ENCODE measurements around the gene POLR2A. TPM values are rescaled to one million over a fixed set of nuclear protein-coding genes. Genes with fewer than 3 reads are reported as not detected.
"Not testable (repeated sequence)": the region's sequence is repeated elsewhere in the genome, so short reads cannot be mapped to it uniquely, and the experiment has no call there.

Gene POLR2A
- total RNA-seq, 2 donors from 2014 or later, result 79.7 to 217 TPM

DNA sequence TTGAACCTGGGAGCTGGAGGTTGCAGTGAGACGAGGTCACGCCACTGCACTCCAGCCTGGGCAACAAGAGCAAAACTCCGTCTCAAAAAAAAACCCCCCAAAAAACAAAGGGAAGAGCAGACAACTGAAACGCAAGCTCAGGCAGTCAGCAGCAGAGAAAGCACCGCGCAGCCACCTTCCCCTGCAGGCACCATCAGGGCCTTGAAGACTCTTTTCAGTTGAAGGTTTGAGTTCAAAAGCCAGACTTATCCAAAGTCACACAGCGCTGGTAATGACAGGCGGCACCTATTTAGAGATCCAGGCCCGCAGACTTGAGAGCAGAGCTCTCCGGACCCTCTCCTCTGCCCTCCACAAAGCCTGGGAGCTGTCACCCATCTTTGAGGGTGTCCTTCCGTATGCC lies 15.9 kb upstream of the POLR2A start:
- intact Hi-C loops (cut with DNase I), result no loop called here
- Histone ChIP-seq H3K9me3 (no peaks in the 10 kb centered on the region), H3K27me3 (replicated peaks; ENCODE audit: insufficient read depth) (no peaks in the 10 kb centered on the region), H3K4me3 (no peak overlapping the region), H3K27ac (peak overlapping the region in 1 of 2 donors; percentile 33), H3K4me1 (replicated peaks) (no peaks in the 10 kb centered on the region), H3K36me3 (peaks cover 4 to 5% of the 10 kb centered on the region in 2 donors)
- TF ChIP-seq POLR2A (IDR thresholded peaks at IDR 0.05) (no peak), POLR2AphosphoS5 (IDR thresholded peaks at IDR 0.05) (no peak)
- TF ChIP-seq, protein P1, sequence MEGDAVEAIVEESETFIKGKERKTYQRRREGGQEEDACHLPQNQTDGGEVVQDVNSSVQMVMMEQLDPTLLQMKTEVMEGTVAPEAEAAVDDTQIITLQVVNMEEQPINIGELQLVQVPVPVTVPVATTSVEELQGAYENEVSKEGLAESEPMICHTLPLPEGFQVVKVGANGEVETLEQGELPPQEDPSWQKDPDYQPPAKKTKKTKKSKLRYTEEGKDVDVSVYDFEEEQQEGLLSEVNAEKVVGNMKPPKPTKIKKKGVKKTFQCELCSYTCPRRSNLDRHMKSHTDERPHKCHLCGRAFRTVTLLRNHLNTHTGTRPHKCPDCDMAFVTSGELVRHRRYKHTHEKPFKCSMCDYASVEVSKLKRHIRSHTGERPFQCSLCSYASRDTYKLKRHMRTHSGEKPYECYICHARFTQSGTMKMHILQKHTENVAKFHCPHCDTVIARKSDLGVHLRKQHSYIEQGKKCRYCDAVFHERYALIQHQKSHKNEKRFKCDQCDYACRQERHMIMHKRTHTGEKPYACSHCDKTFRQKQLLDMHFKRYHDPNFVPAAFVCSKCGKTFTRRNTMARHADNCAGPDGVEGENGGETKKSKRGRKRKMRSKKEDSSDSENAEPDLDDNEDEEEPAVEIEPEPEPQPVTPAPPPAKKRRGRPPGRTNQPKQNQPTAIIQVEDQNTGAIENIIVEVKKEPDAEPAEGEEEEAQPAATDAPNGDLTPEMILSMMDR (IDR thresholded peaks at IDR 0.05), result no peak
- WGBS, result 92% methylated on average over 11 of the region's 11 CpGs
- no peak for DNase-seq (ENCODE audit: low spot score)

DNA sequence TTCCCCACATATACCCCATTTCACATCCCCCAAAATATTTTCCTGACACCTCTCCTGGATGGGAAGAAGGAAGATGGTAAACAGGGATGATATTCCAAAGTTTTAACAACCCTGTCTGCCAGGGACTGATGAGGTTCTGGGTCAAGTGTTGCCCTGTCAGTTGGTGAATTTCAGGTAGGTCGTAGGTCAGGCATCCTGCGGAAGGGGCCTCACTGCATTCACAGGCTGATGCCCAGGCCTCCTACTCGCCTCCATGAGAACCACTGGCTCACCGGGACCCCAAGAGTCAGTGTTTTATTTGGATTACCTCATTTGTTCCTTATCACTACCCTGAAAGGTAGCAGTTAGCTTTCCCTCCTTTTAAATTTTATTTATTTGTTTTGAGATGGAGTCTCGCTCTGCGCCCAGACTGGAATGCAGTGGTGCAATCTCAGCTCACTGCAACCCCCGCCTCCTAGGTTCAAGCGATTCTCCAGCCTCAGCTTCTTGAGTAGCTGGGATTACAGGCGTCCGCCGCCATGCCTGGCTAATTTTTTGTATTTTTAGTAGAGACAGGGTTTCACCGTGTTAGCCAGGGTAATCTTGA lies 15.3 kb upstream of the POLR2A start:
- WGBS, result 45% methylated on average over 12 of the region's 12 CpGs
- intact Hi-C loops (cut with DNase I), result no loop called here
- no peak for DNase-seq (ENCODE audit: low spot score)
- Histone ChIP-seq H3K27ac (peak overlapping the region; percentile 33 to 46), H3K4me3 (no peak overlapping the region), H3K9me3 (no peaks in the 10 kb centered on the region), H3K36me3 (peaks cover 0 to 4% of the 10 kb centered on the region in 2 donors), H3K4me1 (replicated peaks) (no peaks in the 10 kb centered on the region), H3K27me3 (replicated peaks; ENCODE audit: insufficient read depth) (no peaks in the 10 kb centered on the region)
- TF ChIP-seq, protein P1 (IDR thresholded peaks at IDR 0.05), result no peak
- peak; percentile 37 for TF ChIP-seq POLR2AphosphoS5 (IDR thresholded peaks at IDR 0.05)
- no peak for TF ChIP-seq POLR2A (IDR thresholded peaks at IDR 0.05)

DNA sequence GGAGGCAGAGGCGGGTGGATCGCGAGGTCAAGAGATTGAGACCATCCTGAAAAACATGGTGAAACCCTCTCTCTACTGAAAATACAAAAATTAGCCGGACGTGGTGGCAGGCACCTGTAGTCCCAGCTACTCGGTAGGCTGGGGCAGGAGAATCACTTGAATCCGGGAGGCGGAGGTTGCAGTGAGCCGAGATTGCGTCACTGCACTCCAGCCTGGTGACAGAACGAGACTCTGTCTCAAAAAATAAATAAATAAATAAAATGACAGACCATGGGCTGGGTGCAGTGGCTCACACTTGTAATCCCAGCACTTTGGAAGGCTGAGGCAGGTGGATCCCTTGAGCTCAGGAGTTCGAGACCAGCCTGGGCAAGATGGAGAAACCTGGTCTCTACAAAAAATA lies 14.3 kb upstream of the POLR2A start:
- intact Hi-C loops (cut with DNase I); H3K4me1 ChIP-seq (replicated peaks); H3K4me3 ChIP-seq; DNase-seq (ENCODE audit: low spot score); H3K27ac ChIP-seq; H3K27me3 ChIP-seq (replicated peaks; ENCODE audit: insufficient read depth); H3K9me3 ChIP-seq; H3K36me3 ChIP-seq: not testable (repeated sequence)
- 91% methylated on average over 12 of the region's 12 CpGs for WGBS

DNA sequence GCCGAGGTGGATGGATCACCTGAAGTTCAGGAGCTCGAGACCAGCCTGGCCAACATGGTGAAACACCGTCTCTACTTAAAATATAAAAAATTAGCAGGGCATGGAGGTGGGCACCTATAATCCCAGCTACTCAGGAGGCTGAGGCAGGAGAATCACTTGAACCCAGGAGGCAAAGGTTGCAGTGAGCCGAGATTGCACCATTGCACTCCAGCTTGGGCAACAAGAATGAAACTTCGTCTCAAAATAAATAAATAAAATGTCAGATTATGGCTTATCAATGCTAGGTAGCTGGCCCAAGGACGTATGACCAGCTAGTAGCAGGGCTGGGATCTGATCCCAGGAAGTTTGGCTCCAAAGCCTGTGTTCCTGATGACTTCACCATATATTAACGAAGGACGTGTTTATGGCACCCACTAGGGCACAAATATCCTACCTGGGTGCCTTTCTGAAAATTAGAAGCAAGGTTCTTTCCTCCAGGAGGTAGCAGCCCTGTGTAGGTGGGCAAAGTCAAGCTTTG lies 13.7 kb upstream of the POLR2A start:
- H3K9me3 ChIP-seq; intact Hi-C loops (cut with DNase I); DNase-seq (ENCODE audit: low spot score); H3K36me3 ChIP-seq; H3K4me1 ChIP-seq (replicated peaks); H3K4me3 ChIP-seq; H3K27me3 ChIP-seq (replicated peaks; ENCODE audit: insufficient read depth); H3K27ac ChIP-seq: not testable (repeated sequence)
- WGBS, result 65% methylated on average over 8 of the region's 8 CpGs

DNA sequence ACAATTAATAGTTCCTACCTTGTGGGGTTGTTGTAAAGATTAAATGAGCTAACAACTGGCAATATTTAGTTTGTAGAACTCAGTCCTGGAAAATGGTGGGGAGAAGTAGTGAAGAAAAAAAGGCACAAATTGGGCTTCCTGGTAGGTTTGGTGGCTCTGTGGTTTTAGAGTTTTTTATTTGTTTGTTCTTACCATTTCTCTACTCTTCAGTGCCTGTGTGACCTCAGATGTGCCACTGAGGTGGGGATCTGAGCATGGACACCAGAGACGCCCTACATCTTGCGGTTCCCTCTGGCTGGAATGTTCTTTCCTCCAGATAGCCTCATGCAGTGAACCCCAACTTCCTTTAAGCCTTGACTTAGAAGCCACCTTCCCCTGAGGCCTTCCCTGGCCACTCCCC lies 12.4 kb upstream of the POLR2A start:
- peaks cover 0 to 2% of the 10 kb centered on the region in 2 donors for H3K36me3 ChIP-seq
- WGBS, result 84% methylated on average over 2 of the region's 2 CpGs
- intact Hi-C loops (cut with DNase I), result no loop called here
- no peak overlapping the region for H3K4me3 ChIP-seq
- DNase-seq (ENCODE audit: low spot score), result no peak
- no peaks in the 10 kb centered on the region for H3K9me3 ChIP-seq
- no peaks in the 10 kb centered on the region for H3K27me3 ChIP-seq (replicated peaks; ENCODE audit: insufficient read depth)
- H3K4me1 ChIP-seq (replicated peaks), result peaks cover 11% of the 10 kb centered on the region
- TF ChIP-seq, protein P1 (IDR thresholded peaks at IDR 0.05), result no peak
- no peak for TF ChIP-seq POLR2A (IDR thresholded peaks at IDR 0.05)
- no peak for TF ChIP-seq POLR2AphosphoS5 (IDR thresholded peaks at IDR 0.05)
- H3K27ac ChIP-seq, result no peak overlapping the region

DNA sequence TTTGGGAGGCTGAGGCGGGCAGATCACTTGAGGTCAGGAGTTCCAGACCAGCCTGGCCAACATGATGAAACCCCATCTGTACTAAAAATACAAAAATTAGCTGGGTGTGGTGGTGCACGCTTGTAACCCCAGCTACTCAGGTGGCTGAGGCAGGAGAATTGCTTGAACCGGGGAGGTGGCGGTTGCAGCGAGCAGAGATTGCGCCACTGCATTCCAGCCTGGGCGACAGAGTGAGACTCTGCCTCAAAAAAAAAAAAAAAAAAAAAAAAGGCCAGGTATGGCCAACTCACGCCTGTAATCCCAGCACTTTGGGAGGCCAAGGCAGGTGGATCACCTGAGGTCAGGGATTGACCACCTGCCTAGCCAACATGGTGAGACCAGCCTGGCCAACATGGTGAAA lies 9.4 kb upstream of the POLR2A start:
- DNase-seq (ENCODE audit: low spot score); H3K27me3 ChIP-seq (replicated peaks; ENCODE audit: insufficient read depth); H3K36me3 ChIP-seq; H3K27ac ChIP-seq; H3K9me3 ChIP-seq; H3K4me3 ChIP-seq: not testable (repeated sequence)
- 86% methylated on average over 8 of the region's 8 CpGs for WGBS
- H3K4me1 ChIP-seq (replicated peaks), result peaks cover 22% of the 10 kb centered on the region
- intact Hi-C loops (cut with DNase I), result loop anchor here (5.0 kb wide), 2 partner anchors 37 to 72 kb away; partner anchors contain the start of genes FGF11, TMEM102 and TMEM256
